SJCRH30 (cell line): Measurements from ENCODE around the gene N4BP2L1. TPM values are rescaled to one million over a fixed set of nuclear protein-coding genes. Genes with fewer than 3 reads are reported as not detected.
"Not testable (repeated sequence)": the region's sequence is repeated elsewhere in the genome, so short reads cannot be mapped to it uniquely, and the experiment has no call there.

Experiments used
- DNase-seq, 2 experiments: peaks; one replicate each; pipeline ENCODE4 v3.0.0-alpha.2; 2015 to 2020
- H3K27ac ChIP-seq: fragments of 250-450 bp; sonication (Bioruptor Pico); 2 replicates; pipeline ENCODE4 v1.5.1; 2020; ENCODE audit warnings: mild to moderate bottlenecking, moderate library complexity
- H3K27me3 ChIP-seq: fragments of 250-450 bp; sonication (Bioruptor Pico); 2 replicates; pipeline ENCODE4 v1.5.1; 2020; ENCODE audit warnings: mild to moderate bottlenecking, moderate library complexity
- H3K36me3 ChIP-seq: fragments of 250-450 bp; sonication (Bioruptor Pico); 2 replicates; pipeline ENCODE4 v1.5.1; 2020; ENCODE audit warnings: mild to moderate bottlenecking, moderate library complexity
- H3K4me1 ChIP-seq: fragments of 250-450 bp; sonication (Bioruptor Pico); 2 replicates; pipeline ENCODE4 v1.5.1; 2020; ENCODE audit warnings: mild to moderate bottlenecking, moderate library complexity
- H3K4me3 ChIP-seq: fragments of 250-450 bp; sonication (Bioruptor Pico); 2 replicates; pipeline ENCODE4 v1.5.1; 2020; ENCODE audit warnings: mild to moderate bottlenecking, moderate library complexity
- H3K9me3 ChIP-seq: fragments of 250-450 bp; sonication (Bioruptor Pico); replicated peaks from 2 replicates; pipeline ENCODE4 v1.5.1; 2020; ENCODE audit warnings: mild to moderate bottlenecking, moderate library complexity
- total RNA-seq: library from RNA; depleted of rRNA; stranded (reverse); fragments of >200 nt; shearing (Covaris generic); gene quantifications from 2 replicates; pipeline ENCODE4 v1.2.3, GENCODE V29; 2014; rRNA removed

The N4BP2L1 gene
- total RNA-seq, 1 experiment from 2014 or later, result 10.4 TPM

- Histone ChIP-seq H3K4me3 (no peak overlapping the region), H3K27me3 (no peaks in the 10 kb centered on the region), H3K9me3 (no peaks in the 10 kb centered on the region), H3K27ac (no peak overlapping the region), H3K4me1 (no peaks in the 10 kb centered on the region), H3K36me3 (peaks cover 22% of the 10 kb centered on the region)
- DNase-seq, result no peak
These were observed 42.5 kb downstream of the N4BP2L1 start for GRCh38 chr13:32385410-32385809.

DNA sequence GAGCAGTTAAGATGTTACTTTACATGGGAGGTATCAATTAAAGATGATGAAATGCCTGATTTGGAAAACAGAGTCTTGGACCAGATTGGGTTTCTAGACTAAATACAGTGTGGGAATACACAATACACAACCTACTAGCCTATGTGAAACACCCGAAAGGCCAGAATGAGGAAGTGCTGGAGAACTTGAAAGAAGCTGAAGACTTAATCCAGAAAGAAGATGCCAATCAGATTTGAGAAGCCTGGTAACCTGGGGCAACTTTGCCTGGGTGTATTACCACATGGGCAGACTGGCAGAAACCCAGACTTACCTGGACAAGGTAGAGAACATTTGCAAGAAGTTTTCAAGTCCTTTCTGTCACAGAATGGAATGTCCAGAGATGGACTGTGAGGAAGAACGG, 43.2 kb downstream of the N4BP2L1 start:
- no peak overlapping the region for H3K27ac ChIP-seq
- no peaks in the 10 kb centered on the region for H3K9me3 ChIP-seq
- H3K36me3 ChIP-seq, result peaks cover 22% of the 10 kb centered on the region
- no peaks in the 10 kb centered on the region for H3K27me3 ChIP-seq
- DNase-seq, result no peak
- H3K4me1 ChIP-seq, result no peaks in the 10 kb centered on the region
- H3K4me3 ChIP-seq, result no peak overlapping the region

- no peaks in the 10 kb centered on the region for H3K27me3 ChIP-seq
These were observed 43.9 kb downstream of the N4BP2L1 start for GRCh38 chr13:32383836-32384618.

DNA sequence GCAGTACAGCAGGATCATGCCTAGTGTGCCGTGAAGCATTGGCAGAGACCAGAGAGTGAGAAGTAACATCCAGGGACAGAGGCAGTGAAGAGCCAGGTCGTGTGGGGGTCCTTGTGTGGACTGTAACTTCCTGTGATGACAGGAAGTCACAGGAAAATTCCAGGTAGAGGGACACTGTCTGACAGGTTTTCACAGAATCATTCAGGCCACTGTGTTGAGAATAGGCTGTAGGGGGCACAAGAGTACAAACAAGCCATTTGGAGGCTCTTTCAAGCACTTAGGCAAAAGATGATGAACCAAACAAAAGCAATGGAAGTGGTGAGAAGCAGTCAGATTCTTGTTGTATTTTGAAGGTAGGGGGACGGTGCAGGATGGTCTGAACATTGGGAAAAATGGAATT, 46.4 kb downstream of the N4BP2L1 start:
- no peak overlapping the region for H3K27ac ChIP-seq
- peak in 1 of 2 experiments; percentile 21 for DNase-seq
- no peaks in the 10 kb centered on the region for H3K9me3 ChIP-seq
- no peak overlapping the region for H3K4me3 ChIP-seq
- H3K27me3 ChIP-seq, result no peaks in the 10 kb centered on the region
- H3K36me3 ChIP-seq, result peaks cover 30% of the 10 kb centered on the region
- H3K4me1 ChIP-seq, result no peaks in the 10 kb centered on the region

More at GRCh38 chr13:32383836-32384618, 43.9 kb downstream of the N4BP2L1 start:
- H3K27ac ChIP-seq, result no peak overlapping the region
- DNase-seq, result no peak
- H3K36me3 ChIP-seq, result peaks cover 27% of the 10 kb centered on the region
- H3K4me3 ChIP-seq, result no peak overlapping the region
- no peaks in the 10 kb centered on the region for H3K9me3 ChIP-seq
- H3K4me1 ChIP-seq, result no peaks in the 10 kb centered on the region

DNA sequence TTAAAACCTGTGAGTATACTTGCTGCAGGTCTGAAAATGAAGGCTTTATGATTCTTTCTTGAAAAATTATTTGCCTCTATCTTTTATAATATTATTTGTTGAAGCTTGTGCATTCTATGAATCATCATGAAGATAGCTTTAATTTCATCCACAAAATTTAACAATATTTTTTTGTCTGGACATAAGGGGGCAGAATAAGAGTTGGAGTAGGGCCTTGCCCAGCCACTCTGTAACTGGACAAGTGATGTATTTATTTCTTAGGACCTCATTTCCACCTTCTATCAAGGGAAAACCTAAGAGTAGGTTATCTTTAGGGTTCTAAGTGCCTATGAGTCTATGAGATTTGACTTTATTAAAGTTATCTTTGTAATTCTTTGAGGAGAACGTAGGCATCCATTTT, 49.9 kb downstream of the N4BP2L1 start:
- no peak for DNase-seq
- Histone ChIP-seq H3K4me3 (no peak overlapping the region), H3K27me3 (no peaks in the 10 kb centered on the region), H3K36me3 (peaks cover 33% of the 10 kb centered on the region), H3K9me3 (0 out of 2 replicates have a peak, but pooled peaks cover 3% of the 10 kb centered on the region), H3K4me1 (no peaks in the 10 kb centered on the region), H3K27ac (no peak overlapping the region)

- Histone ChIP-seq H3K4me3 (no peak overlapping the region), H3K36me3 (peaks cover 33% of the 10 kb centered on the region), H3K27ac (no peak overlapping the region), H3K4me1 (no peaks in the 10 kb centered on the region), H3K9me3 (peaks cover 3% of the 10 kb centered on the region; the same call in 1 of the 2 replicates), H3K27me3 (no peaks in the 10 kb centered on the region)
- no peak for DNase-seq
These were observed 51.1 kb downstream of the N4BP2L1 start for GRCh38 chr13:32376642-32377415.

GRCh38 chr13:32370805-32371204, 57.1 kb downstream of the N4BP2L1 start:
- H3K27me3 ChIP-seq, result no peaks in the 10 kb centered on the region
- no peak for DNase-seq
- H3K27ac ChIP-seq, result no peak overlapping the region
- H3K4me1 ChIP-seq, result no peaks in the 10 kb centered on the region
- H3K9me3 ChIP-seq, result peaks cover 3% of the 10 kb centered on the region; the same call in 1 of the 2 replicates
- no peak overlapping the region for H3K4me3 ChIP-seq
- peaks cover 42% of the 10 kb centered on the region for H3K36me3 ChIP-seq

- no peaks in the 10 kb centered on the region for H3K9me3 ChIP-seq
- no peak for DNase-seq
- H3K4me1 ChIP-seq, result no peaks in the 10 kb centered on the region
- no peaks in the 10 kb centered on the region for H3K27me3 ChIP-seq
- peaks cover 30% of the 10 kb centered on the region for H3K36me3 ChIP-seq
- H3K4me3 ChIP-seq, result no peak overlapping the region
- H3K27ac ChIP-seq, result no peak overlapping the region
These were observed 65.4 kb downstream of the N4BP2L1 start for GRCh38 chr13:32362574-32362973.

DNA sequence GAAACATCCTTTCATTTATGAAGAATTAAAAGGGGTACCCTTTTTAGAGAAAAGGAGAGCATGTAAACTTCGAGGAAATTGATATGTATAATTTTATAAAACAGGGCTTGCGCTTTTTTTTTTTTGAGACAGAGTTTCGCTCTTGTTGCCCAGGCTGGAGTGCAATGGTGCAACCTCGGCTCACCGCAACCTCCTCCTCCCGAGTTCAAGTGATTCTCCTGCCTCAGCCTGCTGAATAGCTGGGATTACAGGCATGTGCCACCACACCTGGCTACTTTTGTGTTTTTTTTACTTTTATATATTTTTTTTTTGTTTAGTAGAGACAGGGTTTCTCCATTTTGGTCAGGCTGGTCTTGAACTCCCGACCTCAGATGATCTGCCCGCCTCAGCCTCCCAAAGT, 72.0 kb downstream of the N4BP2L1 start:
- peaks cover 26% of the 10 kb centered on the region for H3K36me3 ChIP-seq
- not testable (repeated sequence) for DNase-seq, H3K27ac ChIP-seq, H3K4me3 ChIP-seq, H3K9me3 ChIP-seq, H3K4me1 ChIP-seq, H3K27me3 ChIP-seq

- no peak for DNase-seq
- H3K4me3 ChIP-seq, result no peak overlapping the region
- H3K4me1 ChIP-seq, result no peaks in the 10 kb centered on the region; the same call in 1 of the 2 replicates
- H3K9me3 ChIP-seq, result no peaks in the 10 kb centered on the region
- no peaks in the 10 kb centered on the region for H3K27me3 ChIP-seq
- H3K27ac ChIP-seq, result no peak overlapping the region
- H3K36me3 ChIP-seq, result peaks cover 36% of the 10 kb centered on the region
These were observed 73.9 kb downstream of the N4BP2L1 start for GRCh38 chr13:32354040-32354439.

DNA sequence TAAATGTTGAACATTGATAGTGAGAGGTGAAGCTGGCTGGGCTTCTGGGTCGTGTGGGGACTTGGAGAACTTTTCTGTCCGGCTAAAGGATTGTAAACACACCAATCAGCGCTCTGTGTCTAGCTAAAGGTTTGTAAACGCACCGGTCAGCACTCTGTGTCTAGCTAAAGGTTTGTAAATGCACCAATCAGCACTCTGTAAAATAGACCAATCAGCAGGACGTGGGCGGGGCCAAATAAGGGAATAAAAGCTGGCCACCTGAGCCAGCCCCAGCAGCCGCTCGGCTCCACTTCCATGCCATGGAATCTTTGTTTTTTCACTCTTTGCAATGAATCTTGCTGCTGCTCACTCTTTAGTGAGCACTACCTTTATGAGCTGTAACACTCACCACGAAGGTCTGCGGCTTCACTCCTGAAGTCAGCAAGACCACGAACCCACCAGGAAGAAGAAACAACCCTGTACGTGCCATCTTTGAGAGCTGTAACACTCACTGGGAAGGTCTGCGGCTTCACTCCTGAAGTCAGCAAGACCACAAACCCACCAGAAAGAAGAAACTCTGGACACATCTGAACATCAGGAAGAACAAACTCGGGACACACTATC, 77.0 kb downstream of the N4BP2L1 start:
- H3K36me3 ChIP-seq, result peaks cover 50% of the 10 kb centered on the region
- DNase-seq, H3K27me3 ChIP-seq, H3K4me1 ChIP-seq, H3K9me3 ChIP-seq, H3K4me3 ChIP-seq, H3K27ac ChIP-seq: not testable (repeated sequence)

Other genes starting within 250 kb of the N4BP2L1 start
- 0.18 TPM in 1 of 2 replicates, not detected in the other for gene ZAR1L, start 112.8 kb downstream of the N4BP2L1 start, total RNA-seq
- gene BRCA2, start 112.6 kb downstream of the N4BP2L1 start, total RNA-seq, result 19.5 and 22.9 TPM in 2 replicates
- 98.5 and 134 TPM in 2 replicates for gene N4BP2L2, start 110.7 kb upstream of the N4BP2L1 start, total RNA-seq
- 69.3 and 83.7 TPM in 2 replicates for gene PDS5B, start 158.3 kb upstream of the N4BP2L1 start, total RNA-seq